GM21526 (cell line): ENCODE results near the gene PPP2R5B.

Experiments used
- ATAC-seq: cut with Tn5 transposase; IDR thresholded peaks from one replicate; pipeline ENCODE4 v1.9.1; 2021; ENCODE audit warnings: moderate library complexity; ENCODE audit not compliant: unreplicated experiment, low FRiP score

Gene PPP2R5B

GRCh38 chr11:64888406-64888728, 36.1 kb upstream of the PPP2R5B start:
- ATAC-seq: no peak

- ATAC-seq: no peak
Observed at GRCh38 chr11:64888729-64889511, 35.6 kb upstream of the PPP2R5B start.

GRCh38 chr11:64890522-64890939, 34.0 kb upstream of the PPP2R5B start:
- ATAC-seq: no peak

GRCh38 chr11:64891215-64891848, 33.2 kb upstream of the PPP2R5B start:
- no peak for ATAC-seq

- ATAC-seq: no peak
Observed at GRCh38 chr11:64891880-64892279, 32.6 kb upstream of the PPP2R5B start.

GRCh38 chr11:64892411-64892831, 32.1 kb upstream of the PPP2R5B start:
- no peak for ATAC-seq

- no peak for ATAC-seq
Observed at GRCh38 chr11:64892838-64893193, 31.7 kb upstream of the PPP2R5B start.

- ATAC-seq: no peak
Observed at GRCh38 chr11:64893194-64894069, 31.1 kb upstream of the PPP2R5B start.

- no peak for ATAC-seq
Observed at GRCh38 chr11:64894070-64894811, 30.2 kb upstream of the PPP2R5B start.

- ATAC-seq: no peak
Observed at GRCh38 chr11:64894812-64895452, 29.6 kb upstream of the PPP2R5B start.

- no peak for ATAC-seq
Observed at GRCh38 chr11:64896448-64897022, 28.0 kb upstream of the PPP2R5B start.

- ATAC-seq: no peak
Observed at GRCh38 chr11:64897381-64898075, 27.0 kb upstream of the PPP2R5B start.

GRCh38 chr11:64898076-64898445, 26.4 kb upstream of the PPP2R5B start:
- ATAC-seq: no peak

- no peak for ATAC-seq
Observed at GRCh38 chr11:64898541-64898940, 25.9 kb upstream of the PPP2R5B start.

- no peak for ATAC-seq
Observed at GRCh38 chr11:64900263-64900678, 24.2 kb upstream of the PPP2R5B start.

GRCh38 chr11:64900774-64901173, 23.7 kb upstream of the PPP2R5B start:
- ATAC-seq: no peak

GRCh38 chr11:64902102-64902900, 22.2 kb upstream of the PPP2R5B start:
- ATAC-seq: no peak

GRCh38 chr11:64903291-64903833, 21.1 kb upstream of the PPP2R5B start:
- ATAC-seq: no peak
